ENCODE results near the gene CC2D2A. TPM values are rescaled to one million over a fixed set of nuclear protein-coding genes. Genes with fewer than 3 reads are reported as not detected.

CC2D2A gene
- total RNA-seq, 2 donors from 2014 or later, result 13.5 to 38.1 TPM

- peaks cover 0 to 9% of the 10 kb centered on the region in 2 donors for H3K36me3 ChIP-seq
- intact Hi-C loops (cut with DNase I), result loop anchor here (5.0 kb wide), 1 partner anchor 395 kb away; no protein-coding TSS in a partner anchor
- no peak for DNase-seq (ENCODE audit: low spot score)
- WGBS, result 37% methylated on average over 3 of the region's 3 CpGs
- H3K4me3 ChIP-seq, result no peak overlapping the region
- H3K27ac ChIP-seq, result no peak overlapping the region
- no peaks in the 10 kb centered on the region for H3K27me3 ChIP-seq (replicated peaks; ENCODE audit: insufficient read depth)
- H3K9me3 ChIP-seq, result no peaks in the 10 kb centered on the region
- no peaks in the 10 kb centered on the region for H3K4me1 ChIP-seq (replicated peaks)
- TF ChIP-seq POLR2AphosphoS5 (IDR thresholded peaks at IDR 0.05) (no peak), POLR2A (IDR thresholded peaks at IDR 0.05) (no peak), CTCF (IDR thresholded peaks at IDR 0.05) (no peak)
Measured at GRCh38 chr4:15562114-15562513, 92.4 kb downstream of the CC2D2A start.

- intact Hi-C loops (cut with DNase I), result loop anchor here (5.0 kb wide), 1 partner anchor 395 kb away; no protein-coding TSS in a partner anchor
- no peak for TF ChIP-seq POLR2AphosphoS5 (IDR thresholded peaks at IDR 0.05)
- no peak for TF ChIP-seq POLR2A (IDR thresholded peaks at IDR 0.05)
- no peak for TF ChIP-seq CTCF (IDR thresholded peaks at IDR 0.05)
- H3K36me3 ChIP-seq, result peaks cover 0 to 9% of the 10 kb centered on the region in 2 donors
- DNase-seq (ENCODE audit: low spot score), result no peak
- H3K9me3 ChIP-seq, result no peaks in the 10 kb centered on the region
- no peak overlapping the region for H3K4me3 ChIP-seq
- no peaks in the 10 kb centered on the region for H3K27me3 ChIP-seq (replicated peaks; ENCODE audit: insufficient read depth)
- no peak overlapping the region for H3K27ac ChIP-seq
- H3K4me1 ChIP-seq (replicated peaks), result no peaks in the 10 kb centered on the region
Measured at GRCh38 chr4:15562623-15563022, 92.9 kb downstream of the CC2D2A start.

GRCh38 chr4:15563871-15564270, 94.2 kb downstream of the CC2D2A start:
- H3K27me3 ChIP-seq (replicated peaks; ENCODE audit: insufficient read depth), result no peaks in the 10 kb centered on the region
- no peaks in the 10 kb centered on the region for H3K9me3 ChIP-seq
- WGBS, result 75% methylated on average over 6 of the region's 6 CpGs
- TF ChIP-seq CTCF (IDR thresholded peaks at IDR 0.05) (no peak), POLR2AphosphoS5 (IDR thresholded peaks at IDR 0.05) (no peak), POLR2A (IDR thresholded peaks at IDR 0.05) (no peak)
- intact Hi-C loops (cut with DNase I), result loop anchor here (5.0 kb wide), 1 partner anchor 393 kb away; no protein-coding TSS in a partner anchor
- no peak overlapping the region for H3K27ac ChIP-seq
- H3K4me3 ChIP-seq, result no peak overlapping the region
- H3K36me3 ChIP-seq, result peaks cover 0 to 9% of the 10 kb centered on the region in 2 donors
- no peaks in the 10 kb centered on the region for H3K4me1 ChIP-seq (replicated peaks)
- DNase-seq (ENCODE audit: low spot score), result no peak

- H3K27ac ChIP-seq, result no peak overlapping the region
- H3K4me1 ChIP-seq (replicated peaks), result no peaks in the 10 kb centered on the region
- no peak overlapping the region for H3K4me3 ChIP-seq
- intact Hi-C loops (cut with DNase I), result no loop called here
- no peak for DNase-seq (ENCODE audit: low spot score)
- TF ChIP-seq POLR2A (IDR thresholded peaks at IDR 0.05) (no peak), POLR2AphosphoS5 (IDR thresholded peaks at IDR 0.05) (no peak), CTCF (IDR thresholded peaks at IDR 0.05) (no peak)
- H3K36me3 ChIP-seq, result peaks cover 0 to 4% of the 10 kb centered on the region in 2 donors
- no peaks in the 10 kb centered on the region for H3K9me3 ChIP-seq
- H3K27me3 ChIP-seq (replicated peaks; ENCODE audit: insufficient read depth), result no peaks in the 10 kb centered on the region
Measured at GRCh38 chr4:15568821-15569220, 99.1 kb downstream of the CC2D2A start.

- intact Hi-C loops (cut with DNase I), result no loop called here
Measured at GRCh38 chr4:15569746-15570145, 100.1 kb downstream of the CC2D2A start.

More at GRCh38 chr4:15569746-15570145, 100.1 kb downstream of the CC2D2A start:
- DNase-seq (ENCODE audit: low spot score), result no peak
- Histone ChIP-seq H3K4me1 (replicated peaks) (no peaks in the 10 kb centered on the region), H3K36me3 (no peaks in the 10 kb centered on the region), H3K4me3 (no peak overlapping the region), H3K27ac (no peak overlapping the region), H3K9me3 (no peaks in the 10 kb centered on the region), H3K27me3 (replicated peaks; ENCODE audit: insufficient read depth) (no peaks in the 10 kb centered on the region)
- TF ChIP-seq POLR2A (IDR thresholded peaks at IDR 0.05), result no peak
- no peak for TF ChIP-seq CTCF (IDR thresholded peaks at IDR 0.05)
- no peak for TF ChIP-seq POLR2AphosphoS5 (IDR thresholded peaks at IDR 0.05)
- WGBS, result 93% methylated on average over 5 of the region's 5 CpGs

Data from prostate gland (tissue), 2 donors.